Transverse colon (tissue), 4 donors: Measurements from ENCODE around the gene SASH1.

Source experiments
- EP300 ChIP-seq: sonication (generic); formaldehyde crosslinking; IDR thresholded peaks from one replicate; pipeline ENCODE4 v1.6.1; 2017; ENCODE audit warnings: antibody characterized with exemption, low read depth
- POLR2A ChIP-seq: fragments of 450-650 bp; IDR thresholded peaks from one replicate; pipeline ENCODE4 v1.6.1; 2016; ENCODE audit warnings: antibody characterized with exemption, mild to moderate bottlenecking, moderate library complexity
- POLR2AphosphoS5 ChIP-seq, 3 donors: sonication (generic); formaldehyde crosslinking; IDR thresholded peaks; one replicate each; pipeline ENCODE4 v1.6.1; 2016; ENCODE audit warnings: antibody characterized with exemption in 3 of 3
- TF ChIP-seq, protein P1 (sequence below), 5 experiments: fragments of 200-600 bp in 3 of 5; fragments of 450-650 bp in 2 of 5; sonication (generic) in 3 of 5; IDR thresholded peaks; 1 replicate in 2 of 5; 2 replicates in 3 of 5; pipeline ENCODE4 v1.5.1; 2016 to 2017; ENCODE audit warnings: antibody characterized with exemption in 5 of 5, inconsistent platforms in 3 of 5, mild to moderate bottlenecking in 2 of 5, moderate library complexity in 1 of 5

DNA sequence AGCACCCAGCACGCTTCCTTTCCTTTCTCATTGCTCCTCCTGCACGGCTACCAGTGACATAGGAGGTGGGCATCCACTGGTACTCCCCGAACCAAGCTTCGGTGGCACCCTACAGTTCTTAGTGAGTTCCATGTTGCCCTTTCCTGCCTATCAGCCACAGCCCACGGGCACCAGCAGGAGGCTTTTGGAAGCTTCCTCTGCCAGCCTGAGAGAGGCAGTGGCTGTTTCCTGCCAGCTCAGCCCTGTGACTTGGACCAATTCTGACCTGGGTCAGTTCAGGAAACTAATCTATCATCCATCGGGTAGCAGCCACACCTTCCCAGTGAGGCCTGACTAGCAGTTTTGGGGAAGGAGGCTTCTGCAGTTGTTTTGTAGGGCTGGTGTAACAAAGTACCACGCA lies 227.8 kb downstream of the SASH1 start:
- TF ChIP-seq POLR2A (no peak), EP300 (no peak), POLR2AphosphoS5 (IDR thresholded peaks at IDR 0.05) (no peak)
- TF ChIP-seq, protein P1, sequence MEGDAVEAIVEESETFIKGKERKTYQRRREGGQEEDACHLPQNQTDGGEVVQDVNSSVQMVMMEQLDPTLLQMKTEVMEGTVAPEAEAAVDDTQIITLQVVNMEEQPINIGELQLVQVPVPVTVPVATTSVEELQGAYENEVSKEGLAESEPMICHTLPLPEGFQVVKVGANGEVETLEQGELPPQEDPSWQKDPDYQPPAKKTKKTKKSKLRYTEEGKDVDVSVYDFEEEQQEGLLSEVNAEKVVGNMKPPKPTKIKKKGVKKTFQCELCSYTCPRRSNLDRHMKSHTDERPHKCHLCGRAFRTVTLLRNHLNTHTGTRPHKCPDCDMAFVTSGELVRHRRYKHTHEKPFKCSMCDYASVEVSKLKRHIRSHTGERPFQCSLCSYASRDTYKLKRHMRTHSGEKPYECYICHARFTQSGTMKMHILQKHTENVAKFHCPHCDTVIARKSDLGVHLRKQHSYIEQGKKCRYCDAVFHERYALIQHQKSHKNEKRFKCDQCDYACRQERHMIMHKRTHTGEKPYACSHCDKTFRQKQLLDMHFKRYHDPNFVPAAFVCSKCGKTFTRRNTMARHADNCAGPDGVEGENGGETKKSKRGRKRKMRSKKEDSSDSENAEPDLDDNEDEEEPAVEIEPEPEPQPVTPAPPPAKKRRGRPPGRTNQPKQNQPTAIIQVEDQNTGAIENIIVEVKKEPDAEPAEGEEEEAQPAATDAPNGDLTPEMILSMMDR (IDR thresholded peaks at IDR 0.05): no peak
